H1 (cell line): ENCODE measurements around the gene ESR1. TPM values are rescaled to one million over a fixed set of nuclear protein-coding genes. Genes with fewer than 3 reads are reported as not detected.

Experiments
- CTCF ChIA-PET: fragments of 300-600 bp; sonication (Branson Sonifier 250); formaldehyde crosslinking; loops from one replicate; lab custom pipeline; 2021; ENCODE audit not compliant: partially characterized antibody; lab: Charles Lee
- POLR2A ChIA-PET: fragments of 300-600 bp; sonication (Branson Sonifier 250); formaldehyde crosslinking; loops from one replicate; lab custom pipeline; 2021; ENCODE audit warnings: inconsistent platforms; ENCODE audit not compliant: partially characterized antibody; lab: Charles Lee
- DNase-seq, 2 experiments: peaks; one replicate each; pipeline versions ENCODE4 v3.0.0 to v3.0.0-alpha.2; 2010 to 2022; ENCODE audit warnings: low spot score in 2 of 2, low read depth in 1 of 2, mixed read lengths in 1 of 2
- FAIRE-seq: peaks from 2 replicates; lab custom pipeline; 2011; peaks lifted over from hg19 to GRCh38; lab: Jason Lieb, UNC
- H2AFZ ChIP-seq: 2 replicates; pipeline ENCODE4 v1.8.1; 2012; ENCODE audit warnings: low read length, inconsistent platforms
- H2AK5ac ChIP-seq: 2 replicates; pipeline ENCODE4 v1.6.1; 2013; ENCODE audit warnings: low read depth, low read length
- H2BK120ac ChIP-seq: replicated peaks from 2 replicates; pipeline ENCODE3; 2013; ENCODE audit warnings: low read depth, low read length, inconsistent platforms
- H2BK12ac ChIP-seq: 2 replicates; pipeline ENCODE4 v1.6.1; 2013; ENCODE audit warnings: low read depth, low read length
- H2BK15ac ChIP-seq: 2 replicates; pipeline ENCODE4 v1.6.1; 2013; ENCODE audit warnings: low read length
- H2BK20ac ChIP-seq: 2 replicates; pipeline ENCODE4 v1.6.1; 2013; ENCODE audit warnings: low read length
- H2BK5ac ChIP-seq: 2 replicates; pipeline ENCODE4 v1.6.1; 2013; ENCODE audit warnings: low read depth, low read length
- H3K14ac ChIP-seq: 2 replicates; pipeline ENCODE4 v1.6.1; 2013; ENCODE audit warnings: inconsistent platforms; ENCODE audit not compliant: insufficient read length
- H3K18ac ChIP-seq: 2 replicates; pipeline ENCODE4 v1.6.1; 2013; ENCODE audit warnings: low read length; ENCODE audit errors: extremely low read depth
- H3K23ac ChIP-seq: 2 replicates; pipeline ENCODE4 v1.6.1; 2013; ENCODE audit warnings: inconsistent platforms; ENCODE audit not compliant: insufficient read length
- H3K23me2 ChIP-seq: 2 replicates; pipeline ENCODE4 v1.6.1; 2013; ENCODE audit warnings: low read depth, low read length
- H3K27ac ChIP-seq: 2 replicates; pipeline ENCODE4 v1.6.1; 2011; ENCODE audit warnings: low read depth, low read length, inconsistent platforms
- H3K27me3 ChIP-seq, 4 experiments: replicated peaks in 1 of 4; 1 replicate in 1 of 4; 2 replicates in 3 of 4; pipeline versions ENCODE4 v1.6.1 to v1.8.1; 2011 to 2013; ENCODE audit warnings: low read length in 3 of 4, mild to moderate bottlenecking in 3 of 4, inconsistent platforms in 2 of 4, mixed read lengths in 2 of 4, moderate library complexity in 1 of 4; ENCODE audit not compliant: control insufficient read depth in 3 of 4, insufficient read depth in 3 of 4; ENCODE audit errors: extremely low read depth in 1 of 4
- H3K36me3 ChIP-seq, 4 experiments: 2 replicates each; pipeline versions ENCODE4 v1.6.1 to v1.8.1; 2011 to 2013; ENCODE audit warnings: mild to moderate bottlenecking in 4 of 4, low read length in 3 of 4, moderate library complexity in 2 of 4, control low read depth in 1 of 4, inconsistent platforms in 1 of 4; ENCODE audit not compliant: insufficient read depth in 4 of 4, control insufficient read depth in 2 of 4
- H3K4ac ChIP-seq: replicated peaks from 2 replicates; pipeline ENCODE3; 2013; ENCODE audit warnings: low read length, low read depth, mixed read lengths, inconsistent platforms; ENCODE audit not compliant: insufficient read length
- H3K4me1 ChIP-seq, 4 experiments: replicated peaks in 1 of 4; 1 replicate in 1 of 4; 2 replicates in 3 of 4; pipeline versions ENCODE4 v1.6.1 to v1.8.1; 2011 to 2013; ENCODE audit warnings: low read length in 3 of 4, inconsistent platforms in 2 of 4, mixed read lengths in 1 of 4; ENCODE audit not compliant: insufficient read depth in 4 of 4, control insufficient read depth in 3 of 4
- H3K4me2 ChIP-seq, 2 experiments: 2 replicates each; pipeline versions ENCODE4 v1.6.1 to v1.8.1; 2011 to 2013; ENCODE audit warnings: low read depth in 2 of 2, low read length in 2 of 2, control low read depth in 1 of 2, inconsistent platforms in 1 of 2, mild to moderate bottlenecking in 1 of 2; ENCODE audit not compliant: insufficient read depth in 1 of 2
- H3K4me3 ChIP-seq, 4 experiments: fragments of 200-600, 300-600 bp in 1 of 4; sonication (generic), shearing (Covaris generic), sonication (Bioruptor Twin) in 1 of 4; 2 replicates each; pipeline versions ENCODE4 v1.5.1 to v1.8.1; 2011 to 2016; ENCODE audit warnings: low read length in 4 of 4, low read depth in 3 of 4, control low read depth in 2 of 4, inconsistent platforms in 2 of 4, mild to moderate bottlenecking in 2 of 4, mixed read lengths in 1 of 4, moderate library complexity in 1 of 4; ENCODE audit not compliant: insufficient read depth in 2 of 4; ENCODE audit errors: extremely low read depth in 1 of 4
- H3K56ac ChIP-seq: replicated peaks from 2 replicates; pipeline ENCODE3; 2013; ENCODE audit warnings: low read depth, mild to moderate bottlenecking, mixed read lengths, low read length, inconsistent platforms; ENCODE audit not compliant: insufficient read length
- H3K79me1 ChIP-seq: 2 replicates; pipeline ENCODE4 v1.6.1; 2013; ENCODE audit warnings: low read depth, low read length, control low read depth
- H3K79me2 ChIP-seq, 2 experiments: 2 replicates each; pipeline versions ENCODE4 v1.6.1 to v1.8.1; 2012 to 2013; ENCODE audit warnings: low read length in 2 of 2, mild to moderate bottlenecking in 2 of 2, inconsistent platforms in 1 of 2; ENCODE audit not compliant: insufficient read depth in 2 of 2, control insufficient read depth in 1 of 2
- H3K9ac ChIP-seq, 4 experiments: replicated peaks in 1 of 4; 1 replicate in 1 of 4; 2 replicates in 3 of 4; pipeline versions ENCODE4 v1.6.1 to v1.8.1; 2011 to 2013; ENCODE audit warnings: low read depth in 3 of 4, low read length in 3 of 4, control low read depth in 2 of 4, mild to moderate bottlenecking in 2 of 4, moderate library complexity in 2 of 4, inconsistent platforms in 1 of 4; ENCODE audit errors: extremely low read depth in 1 of 4
- H3K9me3 ChIP-seq, 2 experiments: 2 replicates each; pipeline versions ENCODE4 v1.6.1 to v1.8.1; 2012 to 2013; ENCODE audit warnings: mild to moderate bottlenecking in 2 of 2, moderate library complexity in 2 of 2, control low read depth in 1 of 2, inconsistent platforms in 1 of 2, low read depth in 1 of 2, low read length in 1 of 2, mixed read lengths in 1 of 2; ENCODE audit not compliant: insufficient read depth in 2 of 2
- H4K20me1 ChIP-seq, 2 experiments: replicated peaks in 1 of 2; 2 replicates each; pipeline versions ENCODE3 to v1.8.1; 2011 to 2013; ENCODE audit warnings: inconsistent platforms in 2 of 2, low read length in 2 of 2, mild to moderate bottlenecking in 1 of 2; ENCODE audit not compliant: insufficient read depth in 2 of 2, control insufficient read depth in 1 of 2
- H4K5ac ChIP-seq: 2 replicates; pipeline ENCODE4 v1.6.1; 2013; ENCODE audit warnings: low read length, low read depth, mixed read lengths, inconsistent platforms; ENCODE audit not compliant: insufficient read length
- H4K8ac ChIP-seq: 2 replicates; pipeline ENCODE4 v1.8.0; 2013; ENCODE audit warnings: mild to moderate bottlenecking, moderate library complexity, low read length, inconsistent platforms; ENCODE audit not compliant: insufficient read depth; ENCODE audit errors: extremely low read depth
- H4K91ac ChIP-seq: replicated peaks from 2 replicates; pipeline ENCODE3; 2013; ENCODE audit warnings: low read length, mixed read lengths, inconsistent platforms; ENCODE audit not compliant: insufficient read length
- WGBS, 2 experiments: shearing (Covaris generic) in 1 of 2; methylation state at CpG; one replicate each; pipeline versions ENCODE4 v1.1.6 to v1.1.7; 2013 to 2015; ENCODE audit warnings: low lambda C conversion rate in 2 of 2, mixed read lengths in 2 of 2, inconsistent platforms in 1 of 2, low coverage in 1 of 2, missing lambda C conversion rate in 1 of 2; ENCODE audit not compliant: insufficient replicate concordance in 2 of 2, insufficient coverage in 1 of 2, insufficient read length in 1 of 2; ENCODE audit errors: extremely low coverage in 1 of 2, missing lambda C conversion rate in 1 of 2; 5-methylcytosine and 5-hydroxymethylcytosine counted together
- polyA plus RNA-seq, 7 experiments: library from polyadenylated mRNA; depleted of rRNA in 3 of 7; stranded (reverse) in 5 of 7; unstranded in 2 of 7; fragments of >200 nt in 5 of 7; fragments of 200-250 nt in 2 of 7; gene quantifications; 1 replicate in 5 of 7; 2 replicates in 1 of 7; 4 replicates in 1 of 7; pipeline versions ENCODE4 v1.2.1 to v1.2.3, GENCODE V29; 2011 to 2013; ENCODE audit warnings: missing spikeins in 2 of 7, mixed read lengths in 2 of 7
- total RNA-seq: library from RNA; stranded (reverse); fragmentation: NEBNext Ultra II Directional; extraction: Animal tissue kit (Norgen Biotek cat#: 25700); gene quantifications from 2 replicates; pipeline ENCODE4 v1.2.1, GENCODE V29; 2021

ESR1 gene
- total and polyA plus RNA-seq, 2 of the 8 experiments (the other 6 are each of a cell fraction or from before 2014, with no cell fraction given) = 0.03 to 0.17 TPM

DNA sequence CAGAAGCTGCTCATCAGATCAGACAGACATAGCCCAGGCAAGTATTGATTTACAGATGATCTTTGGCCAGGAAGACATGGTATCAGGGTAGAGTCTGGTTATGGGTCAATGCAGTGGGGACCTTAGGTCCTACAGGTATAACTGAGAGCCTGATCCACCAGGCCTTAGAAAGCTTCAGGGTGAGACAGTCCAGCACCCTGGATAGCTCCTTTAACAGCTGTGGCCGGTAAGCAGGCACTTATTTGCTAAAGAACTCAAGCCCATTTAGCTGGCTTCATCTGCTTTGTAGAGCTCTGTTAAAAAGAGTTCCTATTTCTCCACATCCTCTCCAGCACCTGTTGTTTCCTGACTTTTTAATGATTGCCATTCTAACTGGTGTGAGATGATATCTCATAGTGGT lies 39.6 kb downstream of the ESR1 start:
- no peaks in the 10 kb centered on the region for H3K23me2 ChIP-seq
- no peak overlapping the region for H3K9ac ChIP-seq
- H3K18ac ChIP-seq = no peak overlapping the region
- H3K14ac ChIP-seq = no peak overlapping the region
- no peaks in the 10 kb centered on the region for H4K20me1 ChIP-seq
- no peak overlapping the region for H4K5ac ChIP-seq
- no peaks in the 10 kb centered on the region for H3K79me2 ChIP-seq
- no peak overlapping the region for H2BK20ac ChIP-seq
- H3K79me1 ChIP-seq = no peaks in the 10 kb centered on the region
- 48% methylated on average over 1 of the region's 1 CpG; no CpG with 5 or more reads in 1 of the 2 experiments for WGBS, 2 experiments
- ChIA-PET CTCF (interaction anchor here (0.7 to 1.4 kb wide), 5 partner anchors 11 to 277 kb away, joined by 3 to 4 read pairs (median 3); no protein-coding TSS in a partner anchor), POLR2A (no interaction called here)
- H4K8ac ChIP-seq = no peak overlapping the region
- FAIRE-seq (no peak), DNase-seq (peak in 1 of 2 experiments; percentile 55)
- no peaks in the 10 kb centered on the region for H3K9me3 ChIP-seq
- H3K56ac ChIP-seq = no peak overlapping the region
- H3K4ac ChIP-seq = no peak overlapping the region
- H3K36me3 ChIP-seq = no peaks in the 10 kb centered on the region
- no peak overlapping the region for H3K4me3 ChIP-seq
- no peaks in the 10 kb centered on the region for H3K4me1 ChIP-seq
- H3K23ac ChIP-seq = no peak overlapping the region
- H3K4me2 ChIP-seq = no peak overlapping the region
- H2BK120ac ChIP-seq = no peak overlapping the region
- no peak overlapping the region for H2BK5ac ChIP-seq
- H2AFZ ChIP-seq = no peak overlapping the region
- no peak overlapping the region for H4K91ac ChIP-seq
- H3K27me3 ChIP-seq = peaks cover 0 to 1% (median 0%) of the 10 kb centered on the region in 4 experiments; a peak in 1 of 7 replicates
- no peak overlapping the region for H3K27ac ChIP-seq
- no peak overlapping the region for H2BK15ac ChIP-seq
- no peak overlapping the region for H2AK5ac ChIP-seq
- no peak overlapping the region for H2BK12ac ChIP-seq
